ENCODE measurements around the gene AMN.

The AMN gene

GRCh38 chr14:102943454-102943853, 21.0 kb downstream of the AMN start:
- no peak for TF ChIP-seq CTCF (IDR thresholded peaks at IDR 0.05; ENCODE audit: low read depth, low read length)
- no peak overlapping the region for H3K4me3 ChIP-seq (ENCODE audit: low read depth, low read length)

GRCh38 chr14:102943979-102944378, 21.5 kb downstream of the AMN start:
- TF ChIP-seq CTCF (IDR thresholded peaks at IDR 0.05; ENCODE audit: low read depth, low read length) = no peak
- no peak overlapping the region for H3K4me3 ChIP-seq (ENCODE audit: low read depth, low read length)

DNA sequence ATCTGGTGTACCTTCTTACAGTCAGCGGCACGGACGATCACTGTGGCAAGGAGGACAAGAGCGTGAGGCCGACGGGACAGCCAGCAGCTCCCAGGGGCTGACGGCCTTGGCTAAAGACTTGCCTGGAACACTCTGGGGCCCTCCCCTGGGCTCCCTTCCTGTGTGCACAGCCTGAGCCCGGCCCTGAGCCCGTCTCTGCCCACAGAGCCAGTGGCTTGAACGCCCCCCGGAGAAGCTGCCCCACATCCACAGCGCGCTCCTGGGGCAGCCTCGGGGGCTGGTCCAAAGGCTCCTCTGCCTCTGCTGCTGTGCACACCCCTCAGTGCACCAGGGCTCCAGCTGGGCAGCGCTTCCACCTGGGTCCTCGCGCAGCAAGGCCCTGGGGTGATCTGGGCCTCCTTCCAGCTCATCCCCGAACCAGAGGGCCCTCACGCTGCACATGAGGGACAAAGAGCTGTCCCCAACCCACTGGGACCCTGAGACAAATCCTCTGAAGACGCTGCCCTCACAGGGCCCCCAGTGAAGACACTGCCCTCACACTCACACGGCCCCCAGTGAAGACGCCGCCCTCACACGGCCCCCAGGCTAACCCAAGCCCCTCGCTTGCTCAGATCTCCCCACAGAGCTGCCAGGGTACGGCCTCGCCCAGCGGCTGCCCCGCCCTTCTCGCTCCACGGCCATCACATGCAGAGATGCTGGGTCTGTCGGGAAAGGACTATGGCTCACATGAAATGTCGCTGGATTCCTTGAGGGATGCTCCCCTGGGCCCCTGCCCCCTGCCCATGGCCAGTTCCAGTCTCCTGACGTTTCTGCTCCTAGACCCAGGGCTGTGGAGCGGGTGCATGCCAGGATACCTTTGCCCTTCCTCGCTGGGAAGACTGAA, 22.2 kb downstream of the AMN start:
- TF ChIP-seq CTCF (IDR thresholded peaks at IDR 0.05; ENCODE audit: low read depth, low read length) = no peak
- no peak overlapping the region for H3K4me3 ChIP-seq (ENCODE audit: low read depth, low read length)

DNA sequence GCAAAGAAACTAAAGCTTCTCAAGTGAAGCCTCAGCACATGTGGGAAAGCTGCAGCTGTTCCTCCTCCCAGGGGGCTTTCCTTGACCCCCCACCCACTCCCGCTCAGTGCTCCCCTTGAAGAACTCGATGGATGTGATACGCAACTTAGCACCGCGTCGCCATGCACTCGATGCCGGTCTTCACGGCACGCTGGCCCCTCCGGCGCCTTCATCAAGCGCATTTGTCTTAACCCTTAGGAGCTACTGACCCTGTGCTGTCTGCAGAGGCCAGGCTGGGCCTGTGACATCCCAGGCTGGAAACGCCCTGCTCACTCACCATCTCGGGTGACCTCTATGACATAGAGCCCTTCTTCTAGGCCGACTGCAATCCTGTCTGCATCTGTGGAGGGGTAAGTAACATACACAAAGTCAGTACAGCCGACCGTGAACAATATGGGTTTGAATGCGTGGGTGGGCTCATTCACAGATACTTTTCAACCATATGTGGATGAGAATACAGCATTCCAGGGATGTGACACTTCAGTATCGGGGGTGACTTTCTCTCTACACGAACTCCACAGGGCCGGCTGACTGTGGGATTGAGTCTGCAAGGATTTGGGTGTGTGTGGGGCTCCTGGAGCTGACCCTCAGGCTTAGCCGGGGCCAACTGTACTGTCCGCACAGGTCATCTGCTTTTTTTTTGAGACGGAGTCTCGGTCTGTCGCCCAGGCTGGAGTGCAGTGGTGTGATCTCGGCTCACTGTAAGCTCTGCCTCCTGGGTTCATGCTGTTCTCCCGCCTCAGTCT, 23.1 kb downstream of the AMN start:
- no peak overlapping the region for H3K4me3 ChIP-seq (ENCODE audit: low read depth, low read length)
- TF ChIP-seq CTCF (IDR thresholded peaks at IDR 0.05; ENCODE audit: low read depth, low read length) = no peak

- no peak overlapping the region for H3K4me3 ChIP-seq (ENCODE audit: low read depth, low read length)
- no peak for TF ChIP-seq CTCF (IDR thresholded peaks at IDR 0.05; ENCODE audit: low read depth, low read length)
These were observed 25.0 kb downstream of the AMN start for GRCh38 chr14:102947321-102948103.

DNA sequence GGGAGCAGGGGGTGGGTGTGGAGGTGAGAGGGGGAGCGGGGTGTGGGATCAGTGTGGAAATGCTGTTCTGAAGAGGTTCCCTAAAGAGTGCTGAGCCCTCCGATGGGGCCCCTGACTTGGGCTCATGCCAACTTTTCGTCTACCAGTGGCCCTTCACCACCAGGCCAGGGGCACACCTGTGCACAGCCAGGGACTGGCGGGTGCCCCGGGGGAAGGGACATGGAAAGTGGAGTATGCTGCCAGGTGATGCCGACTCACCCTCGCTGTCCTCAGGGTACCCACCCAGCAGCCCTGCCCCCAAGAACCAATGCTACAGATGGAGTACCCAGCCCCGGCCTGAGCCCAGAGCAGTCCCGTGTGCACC, 26.2 kb downstream of the AMN start:
- no peak for TF ChIP-seq CTCF (IDR thresholded peaks at IDR 0.05; ENCODE audit: low read depth, low read length)
- H3K4me3 ChIP-seq (ENCODE audit: low read depth, low read length) = no peak overlapping the region

All from WI38 (cell line).